NT2/D1 (cell line): Measurements from ENCODE around the gene GHITM.

Experiments
- SUZ12 ChIP-seq: IDR thresholded peaks from 2 replicates; pipeline ENCODE4 v1.6.1; 2011; ENCODE audit not compliant: insufficient read length, insufficient read depth; ENCODE audit errors: extremely low read depth
- YY1 ChIP-seq: IDR thresholded peaks from 2 replicates; pipeline ENCODE4 v1.6.1; 2011; ENCODE audit not compliant: insufficient read length, insufficient read depth
- ZNF274 ChIP-seq: IDR thresholded peaks from 2 replicates; pipeline ENCODE4 v1.6.1; 2011; ENCODE audit warnings: mild to moderate bottlenecking, low read depth, low read length

- TF ChIP-seq ZNF274 (no peak), YY1 (no peak), SUZ12 (no peak)
These were observed 707 bp upstream of the GHITM start for GRCh38 chr10:84138478-84139125.
